Measurements from ENCODE around the gene MRPS2.

MRPS2 gene

GRCh38 chr9:135522137-135522877 is 21.8 kb downstream of the MRPS2 start:
- H3K27ac ChIP-seq = no peak overlapping the region
- no peak for TF ChIP-seq CTCF (conservative IDR thresholded peaks at IDR 0.05)

GRCh38 chr9:135522931-135523330 is 22.4 kb downstream of the MRPS2 start:
- no peak for TF ChIP-seq CTCF (conservative IDR thresholded peaks at IDR 0.05)
- no peak overlapping the region for H3K27ac ChIP-seq

- TF ChIP-seq CTCF (conservative IDR thresholded peaks at IDR 0.05) = no peak
- no peak overlapping the region for H3K27ac ChIP-seq
Observed at GRCh38 chr9:135523521-135524129, 23.1 kb downstream of the MRPS2 start.

GRCh38 chr9:135524130-135524861 is 23.8 kb downstream of the MRPS2 start:
- TF ChIP-seq CTCF (conservative IDR thresholded peaks at IDR 0.05) = no peak
- H3K27ac ChIP-seq = no peak overlapping the region

GRCh38 chr9:135525241-135526088 is 25.0 kb downstream of the MRPS2 start:
- TF ChIP-seq CTCF (conservative IDR thresholded peaks at IDR 0.05) = no peak
- H3K27ac ChIP-seq = no peak overlapping the region

- TF ChIP-seq CTCF (conservative IDR thresholded peaks at IDR 0.05) = no peak
Observed at GRCh38 chr9:135526089-135526729, 25.7 kb downstream of the MRPS2 start.

More at GRCh38 chr9:135526089-135526729, 25.7 kb downstream of the MRPS2 start:
- H3K27ac ChIP-seq = no peak overlapping the region
